GM18909 (cell line): ENCODE measurements around the gene SLC22A31.
"Not testable (repeated sequence)": the region's sequence is repeated elsewhere in the genome, so short reads cannot be mapped to it uniquely, and the experiment has no call there.

Experiments
- ATAC-seq: cut with Tn5 transposase; IDR thresholded peaks from one replicate; pipeline ENCODE4 v1.9.1; 2021; ENCODE audit warnings: mild to moderate bottlenecking; ENCODE audit not compliant: unreplicated experiment, poor library complexity

SLC22A31 gene

GRCh38 chr16:89169778-89170177, 30.6 kb downstream of the SLC22A31 start:
- no peak for ATAC-seq

GRCh38 chr16:89168381-89169189, 31.8 kb downstream of the SLC22A31 start:
- ATAC-seq: no peak

GRCh38 chr16:89167425-89167941, 32.9 kb downstream of the SLC22A31 start:
- no peak for ATAC-seq

GRCh38 chr16:89166696-89167424, 33.5 kb downstream of the SLC22A31 start:
- no peak for ATAC-seq

- ATAC-seq: not testable (repeated sequence)
Measured at GRCh38 chr16:89165681-89165979, 34.7 kb downstream of the SLC22A31 start.

- no peak for ATAC-seq
Measured at GRCh38 chr16:89164847-89165680, 35.3 kb downstream of the SLC22A31 start.

GRCh38 chr16:89164436-89164835, 35.9 kb downstream of the SLC22A31 start:
- ATAC-seq: no peak

- no peak for ATAC-seq
Measured at GRCh38 chr16:89163297-89163696, 37.0 kb downstream of the SLC22A31 start.

GRCh38 chr16:89161763-89162713, 38.3 kb downstream of the SLC22A31 start:
- ATAC-seq: no peak

- no peak for ATAC-seq
Measured at GRCh38 chr16:89160977-89161701, 39.2 kb downstream of the SLC22A31 start.

GRCh38 chr16:89159850-89160354, 40.4 kb downstream of the SLC22A31 start:
- ATAC-seq: no peak

GRCh38 chr16:89159066-89159849, 41.1 kb downstream of the SLC22A31 start:
- no peak for ATAC-seq

- ATAC-seq: no peak
Measured at GRCh38 chr16:89157778-89158177, 42.6 kb downstream of the SLC22A31 start.

- no peak for ATAC-seq
Measured at GRCh38 chr16:89156740-89157645, 43.3 kb downstream of the SLC22A31 start.

GRCh38 chr16:89155851-89156739, 44.2 kb downstream of the SLC22A31 start:
- ATAC-seq: no peak

GRCh38 chr16:89155184-89155679, 45.1 kb downstream of the SLC22A31 start:
- no peak for ATAC-seq
